C4-2B (cell line): ENCODE data around the gene OTOGL.

Experiments
- ZFX ChIP-seq: fragments of 450-650 bp; IDR thresholded peaks from 2 replicates; pipeline ENCODE4 v1.6.1; 2017
- TF ChIP-seq, protein P1 (sequence below): fragments of 450-650 bp; conservative IDR thresholded peaks from 2 replicates; pipeline ENCODE4 v1.5.1; 2017; ENCODE audit warnings: mild to moderate bottlenecking

DNA sequence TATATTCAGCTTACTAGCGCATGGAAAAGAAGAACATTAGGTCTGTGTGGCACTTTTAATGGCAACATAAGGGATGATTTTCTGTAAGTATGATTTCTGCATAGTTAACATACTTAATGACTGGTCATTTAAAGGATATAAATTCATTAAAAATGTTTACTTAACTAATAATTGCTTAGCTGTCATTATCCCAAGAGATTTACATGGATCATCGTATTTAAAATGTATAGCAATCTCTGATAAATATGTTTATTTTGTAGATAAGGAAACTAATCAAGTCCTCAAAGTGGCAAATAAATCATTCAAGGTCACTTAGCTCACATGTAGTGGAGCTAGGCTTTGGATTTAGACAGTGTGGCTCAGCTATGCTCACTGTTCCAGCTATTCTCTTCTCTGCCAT is 158.6 kb downstream of the OTOGL start:
- TF ChIP-seq, protein P1, sequence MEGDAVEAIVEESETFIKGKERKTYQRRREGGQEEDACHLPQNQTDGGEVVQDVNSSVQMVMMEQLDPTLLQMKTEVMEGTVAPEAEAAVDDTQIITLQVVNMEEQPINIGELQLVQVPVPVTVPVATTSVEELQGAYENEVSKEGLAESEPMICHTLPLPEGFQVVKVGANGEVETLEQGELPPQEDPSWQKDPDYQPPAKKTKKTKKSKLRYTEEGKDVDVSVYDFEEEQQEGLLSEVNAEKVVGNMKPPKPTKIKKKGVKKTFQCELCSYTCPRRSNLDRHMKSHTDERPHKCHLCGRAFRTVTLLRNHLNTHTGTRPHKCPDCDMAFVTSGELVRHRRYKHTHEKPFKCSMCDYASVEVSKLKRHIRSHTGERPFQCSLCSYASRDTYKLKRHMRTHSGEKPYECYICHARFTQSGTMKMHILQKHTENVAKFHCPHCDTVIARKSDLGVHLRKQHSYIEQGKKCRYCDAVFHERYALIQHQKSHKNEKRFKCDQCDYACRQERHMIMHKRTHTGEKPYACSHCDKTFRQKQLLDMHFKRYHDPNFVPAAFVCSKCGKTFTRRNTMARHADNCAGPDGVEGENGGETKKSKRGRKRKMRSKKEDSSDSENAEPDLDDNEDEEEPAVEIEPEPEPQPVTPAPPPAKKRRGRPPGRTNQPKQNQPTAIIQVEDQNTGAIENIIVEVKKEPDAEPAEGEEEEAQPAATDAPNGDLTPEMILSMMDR = no peak
- no peak for TF ChIP-seq ZFX
